ENCODE measurements around the gene KRTAP4-4. TPM values are rescaled to one million over a fixed set of nuclear protein-coding genes. Genes with fewer than 3 reads are reported as not detected.

KRTAP4-4 gene
- total RNA-seq: not detected in 2 replicates

DNA sequence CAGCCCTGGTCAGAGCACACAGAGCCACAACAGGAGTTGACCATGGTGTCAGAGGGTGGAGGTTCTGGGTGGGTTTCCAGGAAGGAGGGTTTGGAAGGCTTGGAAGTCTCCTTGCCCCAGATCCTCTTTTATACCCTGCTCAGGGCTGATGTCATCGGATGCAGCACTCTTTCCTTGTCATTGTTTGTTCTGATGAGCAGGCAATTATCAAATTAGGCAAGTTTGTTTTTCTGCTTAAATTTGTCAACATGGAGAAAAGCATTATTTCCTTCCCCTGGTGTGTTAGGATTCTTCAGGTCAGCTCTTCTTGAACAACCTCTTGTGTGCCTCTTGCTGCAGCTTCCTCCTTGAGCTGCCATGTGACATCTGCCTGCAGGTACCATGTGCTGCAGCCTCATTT is at the start of gene KRTAP4-4:
Gene KRTAP4-4, minus strand, starts transcription at position 101 of the 400 bp plus-strand sequence. Its CDS starts 57 bp downstream, at position 44.

DNA sequence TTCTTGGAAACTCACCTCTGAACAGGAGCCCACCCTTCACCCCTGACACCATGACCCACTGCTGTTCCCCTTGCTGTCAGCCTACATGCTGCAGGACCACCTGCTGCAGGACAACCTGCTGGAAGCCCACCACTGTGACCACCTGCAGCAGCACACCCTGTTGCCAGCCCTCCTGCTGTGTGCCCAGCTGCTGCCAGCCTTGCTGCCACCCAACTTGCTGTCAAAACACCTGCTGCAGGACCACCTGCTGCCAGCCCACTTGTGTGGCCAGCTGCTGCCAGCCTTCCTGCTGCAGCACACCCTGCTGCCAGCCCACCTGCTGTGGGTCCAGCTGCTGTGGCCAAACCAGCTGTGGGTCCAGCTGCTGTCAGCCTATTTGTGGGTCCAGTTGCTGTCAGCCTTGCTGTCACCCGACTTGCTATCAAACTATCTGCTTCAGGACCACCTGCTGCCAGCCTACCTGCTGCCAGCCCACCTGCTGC is 29.3 kb upstream of the KRTAP4-4 start, which contains the start of gene KRTAP9-1:
Gene KRTAP9-1, plus strand, starts transcription at position 51 of the 482 bp plus-strand sequence. Its CDS starts 0 bp downstream, at position 51.

DNA sequence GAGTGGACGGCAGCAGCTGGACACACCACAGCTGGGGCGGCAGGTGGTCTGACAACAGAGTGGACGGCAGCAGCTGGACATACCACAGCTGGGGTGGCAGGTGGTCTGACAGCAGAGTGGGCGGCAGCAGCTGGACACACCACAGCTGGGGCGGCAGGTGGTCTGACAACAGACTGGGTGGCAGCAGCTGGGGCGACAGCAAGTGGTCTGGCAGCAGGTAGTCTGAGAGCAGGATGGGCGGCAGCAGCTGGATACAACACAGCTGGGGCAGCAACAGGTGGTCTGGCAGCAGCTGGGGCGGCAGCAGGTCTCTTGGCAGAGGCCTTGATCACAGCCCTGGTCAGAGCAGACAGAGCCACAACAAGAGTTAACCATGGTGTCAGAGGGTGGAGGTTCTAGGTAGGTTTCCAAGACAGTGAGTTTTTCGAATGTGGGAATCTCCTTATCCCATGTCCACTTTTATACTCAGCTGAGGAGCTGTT is 24.0 kb upstream of the KRTAP4-4 start, which contains the start of gene KRTAP4-1:
Gene KRTAP4-1, minus strand, starts transcription at position 432 of the 482 bp plus-strand sequence. Its CDS starts 57 bp downstream, at position 375.

DNA sequence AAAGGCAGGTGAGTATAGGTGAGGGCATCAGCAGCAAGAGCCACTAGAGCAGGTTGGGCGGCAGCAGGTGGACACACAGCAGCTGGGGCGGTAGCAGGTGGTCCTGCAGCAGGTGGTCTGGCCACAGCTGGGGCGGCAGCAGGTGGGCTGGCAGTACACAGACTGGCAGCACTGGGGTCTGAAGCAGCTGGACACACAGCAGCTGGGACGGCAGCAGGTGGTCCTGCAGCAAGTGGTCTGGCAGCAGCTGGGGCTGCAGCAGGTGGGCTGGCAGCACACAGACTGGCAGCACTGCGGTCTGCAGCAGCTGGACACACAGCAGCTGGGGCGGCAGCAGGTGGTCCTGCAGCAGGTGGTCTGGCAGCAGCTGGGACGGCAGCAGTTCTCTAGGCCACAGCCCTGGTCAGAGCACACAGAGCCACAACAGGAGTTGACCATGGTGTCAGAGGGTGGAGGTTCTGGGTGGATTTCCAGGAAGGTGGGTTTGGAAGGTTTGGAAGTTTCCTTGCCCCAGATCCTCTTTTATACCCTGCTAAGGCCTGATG is 17.3 kb upstream of the KRTAP4-4 start, which contains the start of gene KRTAP4-2:
Gene KRTAP4-2, minus strand, starts transcription at position 495 of the 545 bp plus-strand sequence. Its CDS starts 57 bp downstream, at position 438.

DNA sequence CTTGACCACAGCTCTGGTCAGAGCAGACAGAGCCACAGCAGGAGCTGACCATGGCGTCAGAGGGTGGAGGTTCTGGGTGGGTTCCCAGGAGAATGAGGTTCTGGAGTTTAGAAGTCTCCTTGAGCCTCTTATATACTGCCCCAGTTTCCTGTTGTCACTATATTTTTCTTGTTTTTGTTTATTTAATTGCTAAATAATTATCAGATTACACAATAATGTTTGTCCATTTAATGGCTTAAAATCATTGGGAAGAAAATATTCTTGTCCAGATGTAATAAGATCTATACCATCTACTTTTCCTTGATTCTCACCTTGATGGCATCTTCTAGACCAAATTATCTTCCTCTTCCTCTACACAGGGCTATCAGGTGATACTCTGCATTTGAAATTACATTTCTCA is 7.6 kb upstream of the KRTAP4-4 start, which contains the start of gene KRTAP4-3:
Gene KRTAP4-3, minus strand, starts transcription at position 101 of the 400 bp plus-strand sequence. Its CDS starts 49 bp downstream, at position 52.

DNA sequence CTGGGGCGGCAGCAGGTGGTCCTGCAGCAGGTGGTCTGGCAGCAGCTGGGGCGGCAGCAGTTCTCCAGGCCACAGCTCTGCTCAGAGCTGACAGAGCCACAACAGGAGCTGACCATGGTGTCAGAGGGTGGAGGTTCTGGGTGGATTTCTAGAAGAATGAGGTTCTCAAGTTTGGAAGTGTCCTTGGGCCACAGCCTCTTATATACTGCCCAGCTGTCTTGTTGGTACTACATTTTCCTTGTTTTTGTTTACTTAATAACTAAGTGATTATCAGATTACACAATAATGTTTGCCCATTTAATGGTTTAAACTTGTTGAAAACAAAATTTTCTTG is 10.9 kb downstream of the KRTAP4-4 start, which contains the start of gene KRTAP4-5:
Gene KRTAP4-5, minus strand, starts transcription at position 174 of the 334 bp plus-strand sequence. Its CDS starts 58 bp downstream, at position 116.

DNA sequence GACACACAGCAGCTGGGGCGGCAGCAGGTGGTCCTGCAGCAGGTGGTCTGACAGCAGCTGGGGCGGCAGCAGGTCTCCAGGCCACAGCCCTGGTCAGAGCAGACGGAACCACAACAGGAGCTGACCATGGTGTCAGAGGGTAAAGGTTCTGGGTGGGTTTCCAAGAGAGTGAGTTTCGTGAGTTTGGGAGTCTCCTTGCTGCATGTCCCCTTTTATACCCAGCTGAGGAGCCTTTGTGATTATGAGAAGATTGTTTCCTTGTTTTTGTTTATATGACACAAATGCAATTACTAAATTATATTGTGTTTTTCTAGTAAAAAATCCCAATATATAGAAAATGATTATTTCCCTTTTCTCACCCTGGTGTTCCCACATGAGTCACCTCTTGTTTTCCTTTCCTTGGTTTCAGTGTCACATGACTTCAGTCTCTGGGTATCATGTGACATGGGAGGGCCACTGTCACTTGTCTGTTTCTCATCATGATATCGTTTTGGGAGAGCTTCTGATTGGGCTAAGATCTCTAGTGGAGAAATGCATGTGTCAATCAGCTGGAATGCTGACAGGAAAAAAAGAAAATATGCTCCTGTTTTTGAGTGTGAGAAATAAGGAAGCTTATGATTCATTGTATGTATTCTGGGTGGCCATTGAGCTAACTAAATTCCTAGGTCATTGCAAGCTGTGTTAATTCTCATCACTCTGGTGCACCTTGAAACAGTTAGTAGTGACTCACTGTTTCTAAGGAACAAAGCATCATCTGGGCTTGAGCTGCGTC is 20.0 kb downstream of the KRTAP4-4 start, which contains the start of gene KRTAP4-6:
Gene KRTAP4-6, minus strand, starts transcription at position 185 of the 772 bp plus-strand sequence. Its CDS starts 57 bp downstream, at position 128.

DNA sequence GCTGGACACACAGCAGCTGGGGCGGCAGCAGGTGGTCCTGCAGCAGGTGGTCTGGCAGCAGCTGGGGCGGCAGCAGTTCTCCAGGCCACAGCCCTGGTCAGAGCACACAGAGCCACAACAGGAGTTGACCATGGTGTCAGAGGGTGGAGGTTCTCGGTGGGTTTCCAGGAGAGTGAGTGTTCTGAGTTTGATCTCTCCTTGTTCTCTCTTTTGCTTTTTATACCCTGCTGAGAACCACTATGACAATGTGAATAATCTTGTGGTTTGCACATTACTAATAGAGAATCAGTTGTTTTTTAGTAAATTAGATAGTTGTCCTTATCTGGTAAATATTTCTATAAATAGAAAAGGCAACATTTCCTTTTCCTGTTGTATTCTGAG is 36.6 kb downstream of the KRTAP4-4 start, which contains the start of gene KRTAP4-12:
Gene KRTAP4-12, minus strand, starts transcription at position 192 of the 381 bp plus-strand sequence. Its CDS starts 60 bp downstream, at position 132.

DNA sequence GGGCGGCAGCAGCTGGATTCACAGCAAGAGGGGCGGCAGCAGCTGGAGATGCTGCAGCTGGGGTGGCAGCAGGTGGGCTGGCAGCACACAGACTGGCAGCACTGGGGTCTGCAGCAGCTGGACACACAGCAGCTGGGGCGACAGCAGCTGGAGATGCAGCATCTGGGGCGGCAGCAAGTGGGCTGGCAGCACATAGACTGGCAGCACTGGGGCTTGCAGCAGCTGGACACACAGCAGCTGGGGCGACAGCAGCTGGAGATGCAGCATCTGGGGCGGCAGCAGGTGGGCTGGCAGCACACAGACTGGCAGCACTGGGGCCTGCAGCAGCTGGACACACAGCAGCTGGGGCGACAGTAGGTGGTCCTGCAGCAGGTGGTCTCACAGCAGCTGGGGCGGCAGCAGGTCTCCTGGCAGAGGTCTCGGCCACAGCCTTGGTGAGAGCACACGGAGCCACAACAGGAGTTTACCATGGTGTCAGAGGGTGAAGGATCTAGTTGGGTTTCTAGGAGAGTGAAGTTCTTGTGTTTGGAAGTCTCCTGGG is 42.6 kb downstream of the KRTAP4-4 start, which contains the start of gene KRTAP4-11:
Gene KRTAP4-11, minus strand, starts transcription at position 528 of the 541 bp plus-strand sequence. Its CDS starts 58 bp downstream, at position 470.

Small RNAs within 50 kb of the gene (small RNA-seq; reads per million reads assigned to genes)
- not detected for gene KRTAP4-17P

Other genes with a start within 250 kb of the KRTAP4-4 start
- gene KRT23, start 223.1 kb downstream of the KRTAP4-4 start, total RNA-seq: 0.39 and 0.43 TPM in 2 replicates
- gene KRT39, start 193.8 kb downstream of the KRTAP4-4 start, total RNA-seq: not detected in 2 replicates
- gene KRT40, start 176.4 kb downstream of the KRTAP4-4 start, total RNA-seq: not detected in 2 replicates
- not detected in 2 replicates for gene KRTAP3-3, start 166.6 kb downstream of the KRTAP4-4 start, total RNA-seq
- not detected in 2 replicates for gene KRTAP3-2, start 160.8 kb downstream of the KRTAP4-4 start, total RNA-seq
- gene KRTAP3-1, start 151.6 kb downstream of the KRTAP4-4 start, total RNA-seq: not detected in 2 replicates
- gene KRTAP1-5, start 133.5 kb downstream of the KRTAP4-4 start, total RNA-seq: 1.3 and 11.6 TPM in 2 replicates
- gene KRTAP1-4, start 130.6 kb downstream of the KRTAP4-4 start, total RNA-seq: not detected in 2 replicates
- gene KRTAP1-3, start 125.9 kb downstream of the KRTAP4-4 start, total RNA-seq: not detected in 2 replicates
- gene KRTAP1-1, start 119.3 kb downstream of the KRTAP4-4 start, total RNA-seq: not detected in 2 replicates
- gene KRTAP2-1, start 113.4 kb downstream of the KRTAP4-4 start, total RNA-seq: not detected in 2 replicates
- not detected in 2 replicates for gene KRTAP2-2, start 105.5 kb downstream of the KRTAP4-4 start, total RNA-seq
- gene KRTAP2-3, start 100.6 kb downstream of the KRTAP4-4 start, total RNA-seq: 0.26 and 1.1 TPM in 2 replicates
- not detected in 2 replicates for gene KRTAP2-4, start 94.9 kb downstream of the KRTAP4-4 start, total RNA-seq
- gene KRTAP4-7, start 76.6 kb downstream of the KRTAP4-4 start, total RNA-seq: not detected in 2 replicates
- not detected in 2 replicates for gene KRTAP4-8, start 62.6 kb downstream of the KRTAP4-4 start, total RNA-seq
- gene KRTAP4-16, start 58.5 kb downstream of the KRTAP4-4 start, total RNA-seq: not detected in 2 replicates
- not detected in 2 replicates for gene KRTAP4-9, start 55.4 kb downstream of the KRTAP4-4 start, total RNA-seq
- not detected in 2 replicates for gene KRTAP4-11, start 42.4 kb downstream of the KRTAP4-4 start, total RNA-seq
- gene KRTAP4-12, start 36.6 kb downstream of the KRTAP4-4 start, total RNA-seq: not detected in 2 replicates
- not detected in 2 replicates for gene KRTAP4-6, start 20.2 kb downstream of the KRTAP4-4 start, total RNA-seq
- not detected in 2 replicates for gene KRTAP4-5, start 10.9 kb downstream of the KRTAP4-4 start, total RNA-seq
- gene KRTAP4-3, start 7.5 kb upstream of the KRTAP4-4 start, total RNA-seq: not detected in 2 replicates
- not detected in 2 replicates for gene KRTAP4-2, start 17.5 kb upstream of the KRTAP4-4 start, total RNA-seq
- gene KRTAP4-1, start 24.2 kb upstream of the KRTAP4-4 start, total RNA-seq: not detected in 2 replicates
- not detected in 2 replicates for gene KRTAP9-1, start 29.1 kb upstream of the KRTAP4-4 start, total RNA-seq
- gene KRTAP9-2, start 65.9 kb upstream of the KRTAP4-4 start, total RNA-seq: not detected in 2 replicates
- gene KRTAP9-3, start 71.7 kb upstream of the KRTAP4-4 start, total RNA-seq: not detected in 2 replicates
- not detected in 2 replicates for gene KRTAP9-8, start 77.3 kb upstream of the KRTAP4-4 start, total RNA-seq
- gene KRTAP9-4, start 88.9 kb upstream of the KRTAP4-4 start, total RNA-seq: not detected in 2 replicates
- not detected in 2 replicates for gene KRTAP9-9, start 94.6 kb upstream of the KRTAP4-4 start, total RNA-seq
- not detected in 2 replicates for gene KRTAP9-6, start 104.6 kb upstream of the KRTAP4-4 start, total RNA-seq
- not detected in 2 replicates for gene KRTAP9-7, start 115.0 kb upstream of the KRTAP4-4 start, total RNA-seq
- gene KRTAP29-1, start 142.1 kb upstream of the KRTAP4-4 start, total RNA-seq: not detected in 2 replicates
- not detected in 2 replicates for gene KRTAP16-1, start 148.6 kb upstream of the KRTAP4-4 start, total RNA-seq
- not detected in 2 replicates for gene KRTAP17-1, start 155.0 kb upstream of the KRTAP4-4 start, total RNA-seq
- gene KRT33A, start 190.1 kb upstream of the KRTAP4-4 start, total RNA-seq: not detected in 2 replicates
- gene KRT33B, start 209.1 kb upstream of the KRTAP4-4 start, total RNA-seq: not detected in 2 replicates
- gene KRT34, start 221.6 kb upstream of the KRTAP4-4 start, total RNA-seq: 0.13 TPM in 1 of 2 replicates, not detected in the other
- not detected in 2 replicates for gene KRT31, start 236.9 kb upstream of the KRTAP4-4 start, total RNA-seq

All from articular chondrocyte of knee joint (primary cell).